GM21367 (cell line): ENCODE measurements around the gene ACMSD.
"Not testable (repeated sequence)": the region's sequence is repeated elsewhere in the genome, so short reads cannot be mapped to it uniquely, and the experiment has no call there.

Experiments used
- ATAC-seq: cut with Tn5 transposase; IDR thresholded peaks from one replicate; pipeline ENCODE4 v1.9.1; 2021; ENCODE audit not compliant: unreplicated experiment

ACMSD gene

DNA sequence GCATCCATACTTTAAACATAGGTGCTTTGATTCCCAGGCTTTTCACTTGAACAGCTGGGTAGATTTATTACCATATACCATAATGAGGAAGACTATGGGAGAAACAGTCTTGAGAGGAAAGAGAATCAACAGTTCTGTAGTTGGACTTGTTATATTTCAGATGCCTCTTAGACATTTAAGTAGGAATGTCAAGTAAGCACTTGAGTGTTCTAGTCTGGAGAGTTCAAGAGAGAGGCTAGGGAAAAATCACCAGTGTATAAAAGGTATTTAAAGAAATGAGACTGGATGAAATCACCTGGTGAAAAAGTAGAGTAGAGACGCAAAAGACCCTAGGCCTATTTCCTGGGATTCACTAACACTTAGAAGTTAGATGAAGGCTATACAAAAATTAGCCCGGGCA, 66.8 kb downstream of the ACMSD start:
- no peak for ATAC-seq

DNA sequence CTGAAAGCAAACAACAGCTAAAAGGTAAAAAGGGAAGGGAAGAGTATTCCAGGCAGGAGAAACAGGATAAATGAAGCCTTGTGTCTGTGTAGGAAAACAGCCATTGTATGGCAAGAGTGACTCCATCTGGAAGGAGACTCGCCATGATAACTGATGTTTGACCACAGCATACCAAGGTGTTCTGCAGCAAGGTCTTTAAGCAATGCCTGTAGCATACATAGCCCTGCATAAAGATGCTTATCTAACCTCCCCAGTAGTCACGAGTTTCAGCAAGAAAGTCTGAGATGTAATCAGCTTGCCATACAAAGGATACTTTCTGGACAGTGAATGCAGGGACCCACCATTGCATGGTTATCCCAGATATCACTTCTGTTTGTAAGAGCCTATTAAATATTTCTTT, 68.3 kb downstream of the ACMSD start:
- ATAC-seq = no peak

DNA sequence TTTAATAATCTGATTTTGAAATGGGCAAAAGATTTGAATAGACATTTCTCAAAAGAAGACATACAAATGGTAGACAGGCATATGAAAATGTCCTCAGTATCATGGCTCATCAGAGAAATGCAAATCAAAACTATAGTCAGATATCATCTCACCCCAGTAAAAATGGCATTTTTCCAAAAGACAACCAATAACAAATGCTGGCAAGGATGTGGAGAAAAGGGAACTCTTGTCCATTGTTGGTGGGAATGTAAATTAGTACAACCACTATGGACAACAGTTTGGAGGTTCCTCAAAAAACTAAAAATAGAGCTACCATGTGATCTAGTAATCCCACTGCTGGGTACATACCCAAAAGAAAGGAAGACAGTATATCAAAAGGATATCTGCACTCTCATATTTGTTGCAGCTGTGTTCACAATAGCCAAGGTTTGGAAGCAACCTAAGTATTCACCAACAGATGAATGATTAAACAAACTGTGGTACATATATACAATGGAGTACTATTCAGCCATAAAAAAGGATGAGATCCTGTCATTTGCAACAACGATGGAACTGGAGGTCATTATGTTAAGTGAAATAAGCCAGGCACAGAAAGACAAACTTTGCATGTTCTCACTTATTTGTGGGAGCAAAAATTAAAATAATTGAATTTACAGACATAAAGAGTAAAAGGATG, 69.2 kb downstream of the ACMSD start:
- not testable (repeated sequence) for ATAC-seq

DNA sequence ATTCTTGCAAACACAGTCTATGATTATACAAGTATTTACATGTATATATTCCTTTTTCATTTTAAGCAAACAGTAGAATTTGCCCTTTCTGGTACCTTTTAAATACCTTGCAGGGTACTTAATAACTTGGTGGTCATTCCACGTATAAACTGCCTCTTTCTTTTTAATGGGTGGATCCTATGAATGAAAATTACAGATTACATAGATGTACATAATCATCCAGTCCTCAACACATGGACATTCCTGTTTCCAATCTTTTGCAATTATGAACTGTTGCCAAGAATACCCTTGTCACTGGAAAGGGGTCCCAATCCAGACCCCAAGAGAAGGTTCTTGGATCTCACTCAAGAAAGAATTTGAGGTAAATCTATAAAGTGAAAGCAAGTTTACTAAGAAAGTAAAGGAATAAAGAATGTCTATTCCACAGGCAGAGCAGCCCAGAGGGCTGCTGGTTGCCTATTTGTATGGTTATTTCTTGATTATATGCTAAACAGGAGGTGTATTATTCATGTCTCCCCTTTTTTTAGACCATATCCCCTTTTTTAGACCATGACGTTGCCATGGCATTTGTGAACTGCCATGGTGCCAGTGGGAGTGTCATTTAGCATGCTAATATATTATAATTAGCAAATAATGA, 72.5 kb downstream of the ACMSD start:
- ATAC-seq = no peak

DNA sequence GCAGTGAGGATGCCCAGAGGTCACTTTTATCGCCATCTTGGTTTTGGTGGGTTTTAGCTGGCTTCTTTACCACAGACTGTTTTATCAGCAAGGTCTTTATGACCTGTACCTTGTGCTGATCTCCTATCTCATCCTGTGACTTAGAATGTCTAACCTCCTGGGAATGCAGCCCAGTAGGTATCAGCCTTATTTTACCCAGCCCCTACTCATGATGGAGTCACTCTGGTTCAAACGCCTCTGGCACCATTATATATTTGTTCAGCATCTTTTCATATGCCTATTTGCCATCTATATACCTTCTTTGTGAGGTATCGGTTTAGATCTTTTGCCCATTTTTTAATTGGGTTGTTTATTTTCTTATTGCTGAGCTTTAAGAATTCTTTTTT, 73.0 kb downstream of the ACMSD start:
- no peak for ATAC-seq

DNA sequence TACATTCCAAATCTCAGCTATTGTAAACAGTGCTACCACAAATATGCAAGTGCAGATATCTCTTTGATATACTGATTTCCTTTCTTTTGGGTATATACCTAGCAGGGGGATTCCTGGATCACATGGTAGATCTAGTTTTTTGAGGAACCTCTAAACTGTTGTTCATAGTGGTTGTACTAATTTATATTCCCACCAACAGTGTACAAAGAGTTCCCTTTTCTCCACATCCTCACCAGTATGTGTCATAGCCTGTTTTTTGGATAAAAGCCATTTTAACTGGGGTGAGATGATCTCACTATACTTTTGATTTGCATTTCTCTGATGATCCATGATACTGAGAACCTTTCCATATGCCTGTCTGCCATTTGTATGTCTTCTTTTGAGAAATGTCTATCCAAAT, 73.9 kb downstream of the ACMSD start:
- no peak for ATAC-seq

DNA sequence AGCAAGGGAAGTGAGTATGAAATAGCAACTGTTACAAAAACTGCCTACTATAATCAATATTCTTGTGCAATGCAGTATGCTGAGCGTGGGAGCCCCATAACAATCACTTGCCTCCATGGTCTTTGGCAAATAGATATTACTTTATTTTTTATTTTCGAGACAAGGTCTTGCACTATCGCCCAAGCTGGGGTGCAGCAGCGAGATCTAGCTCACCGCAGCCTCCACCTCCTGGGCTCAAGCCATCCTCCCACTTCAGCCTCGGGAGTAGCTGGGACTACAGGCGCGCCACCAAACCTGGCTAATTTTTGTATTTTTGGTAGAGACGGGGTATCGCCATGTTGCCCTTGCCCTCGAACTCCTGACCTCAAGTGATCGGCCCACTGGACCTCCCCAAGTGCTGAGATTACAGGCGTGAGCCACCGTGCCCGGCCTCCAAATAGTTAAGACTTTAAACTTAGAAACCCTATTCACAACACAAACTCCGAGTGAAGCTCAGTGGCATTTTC, 79.0 kb downstream of the ACMSD start:
- ATAC-seq = no peak

DNA sequence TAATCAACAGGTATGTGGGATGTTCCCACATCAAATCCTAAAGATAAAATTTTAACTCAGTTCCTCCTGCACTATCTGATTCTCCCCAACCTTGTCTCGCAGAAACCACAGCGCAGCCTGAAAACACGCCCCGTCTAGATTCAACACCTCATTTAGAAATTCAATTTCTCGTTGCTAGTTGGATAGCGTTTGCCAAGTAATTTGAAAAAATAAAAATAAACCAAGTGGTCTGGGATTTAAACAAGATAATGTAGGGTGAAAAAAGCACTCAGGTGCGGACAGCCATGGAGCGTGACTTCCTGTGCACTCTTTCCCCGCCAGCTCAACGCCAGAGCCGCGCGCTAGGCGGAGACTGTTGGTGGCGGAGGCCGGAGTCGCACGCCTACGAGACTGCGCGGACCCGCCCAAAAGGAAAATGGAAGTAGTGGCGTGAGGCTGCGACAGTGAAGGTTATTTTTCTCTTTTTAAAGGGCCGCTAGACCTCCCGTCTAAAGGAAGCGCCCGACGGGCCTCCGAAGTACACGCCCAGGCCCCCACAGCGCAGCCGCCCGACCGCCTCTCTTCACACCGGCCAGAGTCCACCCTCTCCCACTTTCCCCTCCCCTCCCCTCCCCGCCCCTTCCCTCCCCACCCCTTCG, 79.6 kb downstream of the ACMSD start:
- peak; percentile 71 for ATAC-seq

DNA sequence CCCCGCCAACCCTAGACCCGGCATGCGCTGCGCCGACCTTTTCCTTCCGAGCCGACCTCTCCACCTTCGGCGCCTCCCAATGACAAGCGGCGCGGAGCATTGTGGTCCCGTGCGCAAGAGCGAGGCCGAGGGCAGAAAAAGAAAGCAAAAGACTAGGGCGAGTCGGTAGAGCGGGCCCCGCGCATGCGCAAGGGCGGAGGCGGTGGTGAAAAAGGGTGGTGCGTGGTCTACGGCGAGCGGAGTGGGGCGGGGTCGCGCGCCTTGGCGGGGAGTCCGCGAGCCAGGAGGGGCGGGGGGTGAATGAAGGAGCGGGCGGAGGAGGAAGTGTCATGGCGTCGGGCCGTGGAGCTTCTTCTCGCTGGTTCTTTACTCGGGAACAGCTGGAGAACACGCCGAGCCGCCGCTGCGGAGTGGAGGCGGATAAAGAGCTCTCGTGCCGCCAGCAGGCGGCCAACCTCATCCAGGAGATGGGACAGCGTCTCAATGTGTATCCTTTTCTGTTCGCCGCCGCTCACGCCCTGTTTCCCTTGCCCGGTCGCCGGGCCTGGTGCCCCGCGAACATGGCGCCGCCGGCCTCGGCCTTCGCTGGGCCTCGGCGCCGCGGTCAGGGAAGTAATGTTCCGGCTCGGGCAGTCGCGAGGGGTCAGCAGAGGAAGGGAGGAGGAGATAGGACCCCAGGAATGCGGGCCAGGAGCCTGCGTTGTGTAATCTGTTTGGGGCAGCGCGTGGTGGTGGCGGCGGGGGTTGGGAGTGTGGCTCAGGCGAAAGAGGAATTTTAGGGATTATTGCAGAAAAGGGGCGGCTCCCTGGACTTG, 80.3 kb downstream of the ACMSD start, which contains the start of gene CCNT2:
TSS of gene CCNT2 (plus strand) at position 297 of the 815 bp plus-strand sequence. CDS start at position 330, 33 bp downstream.
- peak; percentile 82 for ATAC-seq

DNA sequence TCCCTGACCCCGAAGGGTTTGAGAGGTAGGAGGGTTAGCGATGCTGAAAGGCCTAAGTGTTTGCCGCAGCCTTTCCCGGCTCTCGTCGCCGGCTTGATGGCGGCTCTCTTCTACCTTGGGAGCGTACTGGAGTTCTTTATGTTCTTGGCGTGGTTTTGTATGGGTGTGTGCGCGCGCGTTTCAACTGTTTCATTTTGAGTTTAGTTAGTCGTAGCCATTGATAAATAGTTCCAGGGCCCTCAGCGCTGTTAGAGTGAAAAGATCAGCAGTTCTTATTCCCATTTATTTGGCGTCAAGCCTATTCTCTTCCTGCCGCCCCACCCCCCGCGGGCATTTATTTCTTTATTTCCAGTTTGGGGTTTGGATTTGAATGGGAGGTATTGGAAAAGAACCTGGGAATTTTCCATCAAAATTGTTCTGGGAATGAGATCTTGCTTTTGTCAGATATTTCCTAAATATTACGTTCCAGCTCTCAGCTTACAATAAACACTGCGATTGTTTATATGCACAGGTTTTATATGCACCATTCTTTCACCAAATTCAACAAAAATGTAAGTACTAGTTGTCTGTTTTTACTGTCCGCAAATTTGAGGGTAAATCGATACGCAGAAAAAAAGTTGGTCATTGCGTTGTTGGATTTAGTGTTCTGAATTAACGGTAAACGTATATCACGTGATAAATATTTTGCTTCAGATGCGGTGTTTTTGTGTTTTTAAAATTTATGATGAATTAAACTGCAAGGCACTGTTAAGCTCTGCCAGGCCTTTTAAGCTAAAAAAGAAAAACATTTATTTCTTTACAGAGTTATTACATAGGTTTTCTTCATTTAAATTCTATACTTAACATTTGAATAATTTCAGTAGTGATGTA, 81.2 kb downstream of the ACMSD start:
- ATAC-seq = no peak

DNA sequence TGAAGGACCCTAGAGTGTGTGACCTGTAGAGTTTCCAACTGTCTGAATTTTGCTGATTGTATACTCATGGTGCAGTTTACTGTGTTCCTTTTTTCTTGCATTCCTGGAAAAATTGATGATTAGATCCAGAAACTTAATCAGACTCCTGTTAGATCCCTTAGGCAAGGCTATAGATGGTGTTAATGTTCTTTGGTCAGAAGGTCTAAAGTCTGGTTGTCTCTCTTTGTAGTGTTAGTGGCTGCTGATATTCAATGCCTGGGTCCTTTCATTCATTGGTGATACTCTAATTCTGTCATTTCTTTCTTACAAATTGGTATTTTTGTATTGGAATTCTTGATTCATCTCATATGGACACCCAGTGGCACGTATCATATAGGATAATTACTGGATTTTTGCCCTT, 86.5 kb downstream of the ACMSD start:
- no peak for ATAC-seq

DNA sequence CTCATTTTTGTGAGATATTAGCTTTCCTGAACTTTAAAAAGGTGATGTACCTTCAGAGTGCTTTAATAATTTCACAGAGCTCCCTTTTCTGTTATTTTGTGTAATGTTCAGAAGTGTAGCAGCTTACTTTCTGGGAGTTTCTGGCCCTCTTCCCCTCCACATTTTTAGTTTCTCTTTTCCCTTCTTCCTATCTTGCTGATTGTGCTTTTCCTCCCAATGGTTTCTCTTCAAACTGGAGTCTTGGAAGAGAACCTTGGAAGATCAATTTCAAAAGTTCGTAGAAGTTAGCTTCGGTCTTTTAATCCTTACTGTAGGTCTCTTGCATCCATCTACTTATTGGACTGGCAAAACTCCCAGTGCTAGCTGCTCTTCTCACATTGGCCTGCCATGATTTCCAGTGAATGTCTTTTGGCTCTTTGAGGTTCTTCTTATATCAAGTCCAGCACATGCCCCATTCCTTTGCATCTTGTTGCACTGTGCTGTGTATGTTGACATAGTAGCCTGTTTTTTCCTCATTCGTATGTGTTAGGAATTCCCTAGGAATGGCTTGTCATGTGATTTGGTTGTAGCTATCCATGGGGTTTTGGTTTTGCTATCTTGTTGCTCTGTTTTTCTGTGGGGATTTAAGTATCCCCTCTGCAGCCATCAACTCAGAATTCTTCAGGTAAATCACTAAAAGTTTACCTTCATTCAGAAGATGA, 88.0 kb downstream of the ACMSD start:
- ATAC-seq = no peak

DNA sequence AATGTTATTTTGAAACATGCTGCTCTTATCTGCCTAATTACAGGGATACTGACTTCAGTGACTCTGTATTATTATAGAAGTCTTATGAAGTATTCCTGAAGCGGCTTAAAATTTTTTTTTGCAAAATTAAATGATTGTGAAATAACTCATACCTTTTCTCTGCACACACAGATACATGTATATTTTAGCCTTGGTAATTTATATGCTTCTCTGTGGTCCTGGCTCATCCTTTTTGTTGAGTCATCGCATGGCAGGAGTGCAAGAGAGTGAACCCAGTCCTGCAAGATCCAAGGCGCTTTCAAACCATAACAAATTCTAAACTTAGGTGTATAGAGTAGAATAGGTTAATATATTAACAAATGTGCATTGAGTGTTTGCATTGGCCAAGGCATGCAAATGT, 88.8 kb downstream of the ACMSD start:
- ATAC-seq = no peak

DNA sequence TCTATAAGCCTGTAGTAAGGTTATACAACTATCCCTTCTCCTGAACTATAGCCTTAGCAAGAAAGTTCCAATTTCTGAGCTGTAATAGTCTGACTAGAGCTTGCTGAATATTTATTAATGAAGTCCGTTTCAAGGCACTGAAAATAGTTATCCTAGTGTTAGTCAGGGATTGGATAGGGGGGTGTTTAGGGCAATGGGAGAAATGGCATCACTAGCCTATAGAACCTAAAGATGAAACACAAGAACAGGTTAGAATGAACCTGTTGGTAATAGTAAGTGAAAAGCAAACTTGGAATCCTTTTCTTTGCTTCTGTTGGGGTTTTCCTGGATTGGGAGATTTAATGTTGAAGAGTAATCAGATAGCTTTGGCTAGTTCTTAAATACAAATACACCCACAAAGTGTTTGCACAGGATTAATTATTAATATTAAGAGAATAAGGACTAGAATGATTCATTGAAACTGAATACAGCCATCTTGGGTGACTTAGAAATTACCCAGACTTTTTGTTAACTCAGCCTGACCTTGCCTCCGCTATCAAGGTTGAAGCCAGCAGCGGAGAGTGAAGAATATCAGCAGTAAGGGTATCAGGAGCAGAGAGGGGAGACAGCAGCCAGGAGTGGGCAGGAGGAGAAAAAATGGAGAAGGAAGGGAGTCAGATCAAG, 94.6 kb downstream of the ACMSD start:
- ATAC-seq = no peak

DNA sequence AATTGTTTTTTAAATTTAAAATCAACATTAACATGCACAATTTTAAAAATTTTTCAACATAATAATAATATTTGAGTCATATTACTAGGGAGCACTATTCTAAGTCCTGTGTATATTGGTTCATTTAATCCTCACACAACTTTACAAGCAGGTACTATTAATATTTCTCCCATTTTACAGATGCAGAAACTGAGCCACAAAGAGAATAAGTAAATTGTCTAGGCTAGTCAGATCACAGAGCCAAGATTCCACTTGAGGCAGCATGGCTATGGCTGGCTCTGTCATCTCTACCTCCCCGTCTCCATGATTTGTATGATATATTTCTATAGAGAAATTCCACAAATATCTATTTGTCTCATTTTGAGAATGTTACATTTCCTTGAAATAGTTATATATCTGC, 95.3 kb downstream of the ACMSD start:
- no peak for ATAC-seq

DNA sequence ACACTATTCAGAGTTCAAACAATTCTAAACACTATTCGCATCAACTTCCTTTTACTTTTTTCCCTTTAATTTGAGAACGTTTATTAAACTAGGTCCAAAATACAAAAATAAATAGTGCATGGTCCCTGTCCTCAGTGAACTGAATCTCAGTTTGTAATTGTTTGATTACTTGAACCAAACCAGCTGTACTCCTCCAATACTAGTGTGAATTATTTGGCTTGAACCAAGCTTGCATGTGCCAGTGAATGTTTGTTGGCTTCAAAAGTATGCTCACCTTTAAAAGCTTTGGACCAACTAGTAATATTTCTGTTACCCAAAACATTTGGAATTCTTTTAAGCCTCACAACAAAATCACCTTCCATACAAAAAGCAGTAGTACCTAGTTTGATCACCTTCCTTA, 95.7 kb downstream of the ACMSD start:
- ATAC-seq = no peak

DNA sequence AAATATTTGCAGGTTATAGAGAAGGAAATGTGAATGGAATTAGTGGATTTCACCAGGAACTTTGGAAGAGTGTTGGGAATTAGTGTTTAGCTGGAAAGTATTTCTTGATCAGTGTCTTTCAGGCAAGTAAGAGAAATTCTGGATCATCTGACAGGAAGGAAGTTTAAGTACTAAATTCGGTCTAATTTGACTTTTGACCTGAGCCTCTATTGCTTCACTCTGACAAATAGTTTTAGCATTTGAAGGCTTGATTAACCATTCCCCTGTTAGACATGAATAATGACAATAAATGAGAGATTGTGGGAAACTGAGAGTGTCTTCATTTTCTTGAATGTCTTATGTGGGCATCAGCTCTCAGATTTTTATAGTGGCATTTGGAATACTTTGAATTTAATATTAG, 96.2 kb downstream of the ACMSD start:
- ATAC-seq = no peak

DNA sequence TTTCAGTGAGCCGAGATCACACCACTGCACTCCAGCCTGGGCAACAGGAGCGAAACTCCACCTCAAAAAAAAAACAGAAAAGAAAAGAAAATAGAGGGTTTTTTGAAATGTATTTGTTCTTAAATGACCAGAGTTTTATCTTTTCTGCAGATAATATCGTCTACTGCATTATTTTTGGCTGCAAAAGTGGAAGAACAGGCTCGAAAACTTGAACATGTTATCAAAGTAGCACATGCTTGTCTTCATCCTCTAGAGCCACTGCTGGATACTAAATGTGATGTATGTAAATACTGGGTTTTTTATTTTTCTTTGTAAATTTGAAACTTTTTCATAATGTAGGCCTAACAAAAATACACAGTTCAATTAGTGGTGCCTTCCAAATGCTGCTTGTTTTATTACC, 98.3 kb downstream of the ACMSD start:
- ATAC-seq = no peak

DNA sequence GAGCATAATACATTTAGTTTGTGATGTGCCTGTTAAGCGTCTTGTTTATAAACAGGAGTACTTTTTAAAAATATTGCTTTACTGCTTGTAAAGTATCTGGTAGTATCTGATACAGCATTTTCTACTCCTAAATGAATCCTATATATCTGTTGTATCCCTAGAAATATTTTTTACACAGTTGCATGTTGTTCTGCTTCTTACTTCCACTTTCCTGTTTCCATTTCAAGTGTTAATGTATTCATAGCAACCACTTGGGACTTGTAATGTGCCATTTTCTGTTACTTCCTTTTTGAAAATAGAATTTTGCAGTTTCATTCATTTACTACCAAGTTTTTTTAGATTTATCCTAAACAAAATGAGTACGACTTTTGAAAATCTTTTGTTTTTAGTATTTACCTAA, 105.1 kb downstream of the ACMSD start:
- peak; percentile 87 for ATAC-seq
